ENCODE results near the gene GATAD2B.

GATAD2B gene

GRCh38 chr1:153951183-153951582 is 28.4 kb upstream of the GATAD2B start:
- H3K9me3 ChIP-seq (ENCODE audit: insufficient read depth, low read length), result no peaks in the 10 kb centered on the region
- H3K4me3 ChIP-seq (ENCODE audit: insufficient read length, low read depth), result no peak overlapping the region
- H3K36me3 ChIP-seq (ENCODE audit: insufficient read depth, insufficient read length, low read length), result peaks cover 82% of the 10 kb centered on the region
- H3K4me1 ChIP-seq (ENCODE audit: insufficient read depth, insufficient read length), result peaks cover 22% of the 10 kb centered on the region
- TF ChIP-seq YY1 (IDR thresholded peaks at IDR 0.05; ENCODE audit: insufficient read depth, insufficient read length), result no peak
- TF ChIP-seq ZNF274 (IDR thresholded peaks at IDR 0.05; ENCODE audit: low read depth, low read length), result no peak
- TF ChIP-seq SUZ12 (IDR thresholded peaks at IDR 0.05; ENCODE audit: extremely low read depth, insufficient read depth, insufficient read length), result no peak
- no peaks in the 10 kb centered on the region for H3K27me3 ChIP-seq (ENCODE audit: insufficient read depth, insufficient read length)
- no peak overlapping the region for H3K9ac ChIP-seq (ENCODE audit: insufficient read length, low read depth)
- no peak for DNase-seq (ENCODE audit: low read depth, low spot score)

- Histone ChIP-seq H3K4me3 (ENCODE audit: insufficient read length, low read depth) (peak within 1 kb of the TSS; percentile 92), H3K9me3 (ENCODE audit: insufficient read depth, low read length) (no peaks in the 10 kb centered on the region), H3K36me3 (ENCODE audit: insufficient read depth, insufficient read length, low read length) (peaks cover 81% of the 10 kb centered on the region), H3K9ac (ENCODE audit: insufficient read length, low read depth) (peak within 1 kb of the TSS; percentile 97), H3K4me1 (ENCODE audit: insufficient read depth, insufficient read length) (peaks cover 20% of the 10 kb centered on the region), H3K27me3 (ENCODE audit: insufficient read depth, insufficient read length) (no peaks in the 10 kb centered on the region)
- DNase-seq (ENCODE audit: low read depth, low spot score), result peak; percentile 87
- TF ChIP-seq SUZ12 (IDR thresholded peaks at IDR 0.05; ENCODE audit: extremely low read depth, insufficient read depth, insufficient read length) (no peak), YY1 (IDR thresholded peaks at IDR 0.05; ENCODE audit: insufficient read depth, insufficient read length) (no peak), ZNF274 (IDR thresholded peaks at IDR 0.05; ENCODE audit: low read depth, low read length) (no peak)
Measured at GRCh38 chr1:153946622-153947241, 24.0 kb upstream of the GATAD2B start, which contains the start of gene DENND4B. DENND4B (minus strand) TSS chr1:153946718; CDS start chr1:153944374, 2,344 bp downstream.

DNA sequence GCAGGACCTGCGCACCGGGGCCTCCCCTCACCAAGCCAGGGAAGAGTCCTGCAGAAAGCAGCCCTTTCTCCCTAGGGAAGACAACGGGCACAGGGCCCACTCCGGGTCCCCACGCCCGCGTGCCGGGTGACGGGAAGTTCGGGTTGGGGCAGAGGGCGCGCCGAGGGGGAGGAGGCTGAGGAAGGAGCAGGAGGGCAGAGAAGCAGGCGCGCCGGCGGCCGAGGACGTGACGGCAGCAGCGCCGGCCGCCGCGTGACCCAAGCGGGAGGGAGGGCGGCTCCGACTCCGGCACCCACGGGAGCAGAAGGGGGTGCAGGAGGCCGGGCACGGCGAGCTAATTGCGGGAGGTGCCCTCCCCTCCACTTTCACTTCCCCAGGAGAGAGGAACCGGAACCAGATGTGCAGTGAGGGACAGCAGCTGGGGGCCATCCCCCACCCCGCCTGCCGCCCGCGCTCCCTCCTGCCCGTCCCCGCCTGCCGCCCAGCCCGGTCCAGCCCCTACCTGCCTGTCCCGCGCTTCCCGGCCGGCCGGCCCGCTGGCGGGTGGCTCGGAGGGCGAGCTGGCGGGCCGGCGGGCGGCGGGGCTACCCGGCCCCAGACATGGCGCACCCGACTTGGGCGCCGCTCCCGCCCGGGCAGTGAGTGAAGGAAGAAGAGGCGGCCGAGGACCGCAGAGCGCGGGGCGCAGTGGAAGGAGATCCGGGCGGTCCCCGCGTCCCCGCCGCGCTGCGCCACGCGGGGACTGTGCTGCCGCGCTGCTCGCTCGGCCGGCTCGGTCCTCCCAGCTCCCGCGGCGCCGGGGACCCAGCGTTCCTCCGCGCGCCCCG is 23.2 kb upstream of the GATAD2B start:
- Histone ChIP-seq H3K27me3 (ENCODE audit: insufficient read depth, insufficient read length) (no peaks in the 10 kb centered on the region), H3K4me3 (ENCODE audit: insufficient read length, low read depth) (peak overlapping the region; percentile 92), H3K9me3 (ENCODE audit: insufficient read depth, low read length) (no peaks in the 10 kb centered on the region), H3K36me3 (ENCODE audit: insufficient read depth, insufficient read length, low read length) (peaks cover 81% of the 10 kb centered on the region), H3K9ac (ENCODE audit: insufficient read length, low read depth) (peak overlapping the region; percentile 97), H3K4me1 (ENCODE audit: insufficient read depth, insufficient read length) (peaks cover 20% of the 10 kb centered on the region)
- DNase-seq (ENCODE audit: low read depth, low spot score), result no peak
- TF ChIP-seq SUZ12 (IDR thresholded peaks at IDR 0.05; ENCODE audit: extremely low read depth, insufficient read depth, insufficient read length) (no peak), YY1 (IDR thresholded peaks at IDR 0.05; ENCODE audit: insufficient read depth, insufficient read length) (no peak), ZNF274 (IDR thresholded peaks at IDR 0.05; ENCODE audit: low read depth, low read length) (no peak)

GRCh38 chr1:153945131-153945794 is 22.5 kb upstream of the GATAD2B start:
- DNase-seq (ENCODE audit: low read depth, low spot score), result no peak
- H3K36me3 ChIP-seq (ENCODE audit: insufficient read depth, insufficient read length, low read length), result peaks cover 81% of the 10 kb centered on the region
- peaks cover 20% of the 10 kb centered on the region for H3K4me1 ChIP-seq (ENCODE audit: insufficient read depth, insufficient read length)

DNA sequence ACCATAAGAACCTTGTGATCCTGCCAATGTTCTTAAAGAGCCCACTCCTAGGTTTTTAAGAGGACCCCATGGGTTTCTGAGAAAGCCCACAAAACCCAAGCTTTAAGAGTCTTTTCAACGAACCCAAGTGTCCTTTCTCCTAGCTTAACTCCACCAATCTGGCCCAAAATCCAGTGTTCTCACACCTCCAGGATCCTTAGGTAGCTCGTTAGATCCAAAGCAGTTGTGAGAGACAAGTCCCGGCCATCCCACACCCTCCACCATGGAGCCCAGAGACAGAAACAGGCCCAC is 22.0 kb upstream of the GATAD2B start:
- H3K4me1 ChIP-seq (ENCODE audit: insufficient read depth, insufficient read length), result peaks cover 20% of the 10 kb centered on the region
- no peaks in the 10 kb centered on the region for H3K27me3 ChIP-seq (ENCODE audit: insufficient read depth, insufficient read length)
- no peaks in the 10 kb centered on the region for H3K9me3 ChIP-seq (ENCODE audit: insufficient read depth, low read length)
- no peak for DNase-seq (ENCODE audit: low read depth, low spot score)
- TF ChIP-seq YY1 (IDR thresholded peaks at IDR 0.05; ENCODE audit: insufficient read depth, insufficient read length), result no peak
- TF ChIP-seq ZNF274 (IDR thresholded peaks at IDR 0.05; ENCODE audit: low read depth, low read length), result no peak
- TF ChIP-seq SUZ12 (IDR thresholded peaks at IDR 0.05; ENCODE audit: extremely low read depth, insufficient read depth, insufficient read length), result no peak
- H3K9ac ChIP-seq (ENCODE audit: insufficient read length, low read depth), result peak overlapping the region; percentile 97
- H3K4me3 ChIP-seq (ENCODE audit: insufficient read length, low read depth), result peak overlapping the region; percentile 92
- peaks cover 81% of the 10 kb centered on the region for H3K36me3 ChIP-seq (ENCODE audit: insufficient read depth, insufficient read length, low read length)

More at GRCh38 chr1:153945131-153945794, 22.5 kb upstream of the GATAD2B start:
- Histone ChIP-seq H3K9ac (ENCODE audit: insufficient read length, low read depth) (peak overlapping the region; percentile 97), H3K9me3 (ENCODE audit: insufficient read depth, low read length) (no peaks in the 10 kb centered on the region), H3K27me3 (ENCODE audit: insufficient read depth, insufficient read length) (no peaks in the 10 kb centered on the region), H3K4me3 (ENCODE audit: insufficient read length, low read depth) (peak overlapping the region; percentile 92)
- TF ChIP-seq YY1 (IDR thresholded peaks at IDR 0.05; ENCODE audit: insufficient read depth, insufficient read length) (no peak), ZNF274 (IDR thresholded peaks at IDR 0.05; ENCODE audit: low read depth, low read length) (no peak), SUZ12 (IDR thresholded peaks at IDR 0.05; ENCODE audit: extremely low read depth, insufficient read depth, insufficient read length) (no peak)

- no peak overlapping the region for H3K4me3 ChIP-seq (ENCODE audit: insufficient read length, low read depth)
- no peak for DNase-seq (ENCODE audit: low read depth, low spot score)
Measured at GRCh38 chr1:153944005-153944826, 21.4 kb upstream of the GATAD2B start.

More at GRCh38 chr1:153944005-153944826, 21.4 kb upstream of the GATAD2B start:
- peaks cover 82% of the 10 kb centered on the region for H3K36me3 ChIP-seq (ENCODE audit: insufficient read depth, insufficient read length, low read length)
- H3K27me3 ChIP-seq (ENCODE audit: insufficient read depth, insufficient read length), result no peaks in the 10 kb centered on the region
- H3K9me3 ChIP-seq (ENCODE audit: insufficient read depth, low read length), result no peaks in the 10 kb centered on the region
- H3K4me1 ChIP-seq (ENCODE audit: insufficient read depth, insufficient read length), result peaks cover 20% of the 10 kb centered on the region
- no peak for TF ChIP-seq YY1 (IDR thresholded peaks at IDR 0.05; ENCODE audit: insufficient read depth, insufficient read length)
- no peak for TF ChIP-seq ZNF274 (IDR thresholded peaks at IDR 0.05; ENCODE audit: low read depth, low read length)
- TF ChIP-seq SUZ12 (IDR thresholded peaks at IDR 0.05; ENCODE audit: extremely low read depth, insufficient read depth, insufficient read length), result no peak
- H3K9ac ChIP-seq (ENCODE audit: insufficient read length, low read depth), result no peak overlapping the region

Data from NT2/D1 (cell line).